Measurements from ENCODE around the gene LHFPL3.
A peak's percentile ranks its signal among the peaks of the same experiment; 100 is the strongest.

LHFPL3 gene

GRCh38 chr7:104371216-104371979 lies 43.0 kb downstream of the LHFPL3 start:
- DNase-seq: no peak

GRCh38 chr7:104371980-104372357 lies 43.6 kb downstream of the LHFPL3 start:
- DNase-seq: no peak

- DNase-seq: no peak
Observed at GRCh38 chr7:104382616-104383015, 54.2 kb downstream of the LHFPL3 start.

- DNase-seq: no peak
Observed at GRCh38 chr7:104386943-104387342, 58.5 kb downstream of the LHFPL3 start.

- DNase-seq: peak; percentile 23
Observed at GRCh38 chr7:104388222-104388621, 59.8 kb downstream of the LHFPL3 start.

GRCh38 chr7:104395162-104395561 lies 66.8 kb downstream of the LHFPL3 start:
- no peak for DNase-seq

- DNase-seq: no peak
Observed at GRCh38 chr7:104397442-104397841, 69.0 kb downstream of the LHFPL3 start.

GRCh38 chr7:104408371-104408770 lies 80.0 kb downstream of the LHFPL3 start:
- no peak for DNase-seq

GRCh38 chr7:104410742-104411141 lies 82.3 kb downstream of the LHFPL3 start:
- DNase-seq: no peak

- DNase-seq: peak; percentile 42
Observed at GRCh38 chr7:104412911-104413310, 84.5 kb downstream of the LHFPL3 start.

- DNase-seq: no peak
Observed at GRCh38 chr7:104414216-104414615, 85.8 kb downstream of the LHFPL3 start.

GRCh38 chr7:104415700-104416099 lies 87.3 kb downstream of the LHFPL3 start:
- DNase-seq: peak; percentile 23

GRCh38 chr7:104416866-104417393 lies 88.5 kb downstream of the LHFPL3 start:
- DNase-seq: no peak

GRCh38 chr7:104431930-104432329 lies 103.5 kb downstream of the LHFPL3 start:
- DNase-seq: peak; percentile 12

- no peak for DNase-seq
Observed at GRCh38 chr7:104434129-104434528, 105.7 kb downstream of the LHFPL3 start.

GRCh38 chr7:104442481-104442880 lies 114.1 kb downstream of the LHFPL3 start:
- DNase-seq: no peak

GRCh38 chr7:104444017-104444416 lies 115.6 kb downstream of the LHFPL3 start:
- DNase-seq: peak; percentile 59

- no peak for DNase-seq
Observed at GRCh38 chr7:104445393-104445792, 117.0 kb downstream of the LHFPL3 start.

- DNase-seq: no peak
Observed at GRCh38 chr7:104450861-104451260, 122.5 kb downstream of the LHFPL3 start.

GRCh38 chr7:104453190-104453589 lies 124.8 kb downstream of the LHFPL3 start:
- peak; percentile 41 for DNase-seq

GRCh38 chr7:104458875-104459274 lies 130.5 kb downstream of the LHFPL3 start:
- no peak for DNase-seq

GRCh38 chr7:104469166-104469820 lies 140.9 kb downstream of the LHFPL3 start:
- peak; percentile 44 for DNase-seq

GRCh38 chr7:104480529-104480928 lies 152.1 kb downstream of the LHFPL3 start:
- DNase-seq: peak; percentile 38

- DNase-seq: peak; percentile 96
Observed at GRCh38 chr7:104482362-104483037, 154.1 kb downstream of the LHFPL3 start.

All from DMS53 (cell line).